ENCODE results near the gene DNER.
"Not testable (repeated sequence)": the region's sequence is repeated elsewhere in the genome, so short reads cannot be mapped to it uniquely, and the experiment has no call there.

The DNER gene

GRCh38 chr2:229514273-229514895, 200.0 kb downstream of the DNER start:
- TF ChIP-seq SPI1 (IDR thresholded peaks at IDR 0.05; ENCODE audit: borderline replicate concordance, low read depth): no peak
- TF ChIP-seq GABPA (IDR thresholded peaks at IDR 0.05; ENCODE audit: low read depth): no peak
- TF ChIP-seq CTCF (IDR thresholded peaks at IDR 0.05; ENCODE audit: insufficient read depth, low read length): no peak
- H3K27ac ChIP-seq (replicated peaks): no peak overlapping the region
- H3K4me3 ChIP-seq (replicated peaks; ENCODE audit: insufficient read depth, low read length): no peak overlapping the region
- DNase-seq (ENCODE audit: low read depth in 1 of 2, low spot score in 1 of 2): no peak
- H3K27me3 ChIP-seq (ENCODE audit: insufficient read depth, poor library complexity, severe bottlenecking): peaks cover 5% of the 10 kb centered on the region

GRCh38 chr2:229511524-229511923, 202.8 kb downstream of the DNER start:
- DNase-seq (ENCODE audit: low read depth in 1 of 2, low spot score in 1 of 2): no peak
- Histone ChIP-seq H3K27me3 (ENCODE audit: insufficient read depth, poor library complexity, severe bottlenecking) (peaks cover 5% of the 10 kb centered on the region), H3K4me3 (replicated peaks; ENCODE audit: insufficient read depth, low read length) (no peak overlapping the region), H3K27ac (replicated peaks) (no peak overlapping the region)
- TF ChIP-seq GABPA (IDR thresholded peaks at IDR 0.05; ENCODE audit: low read depth): no peak
- TF ChIP-seq CTCF (IDR thresholded peaks at IDR 0.05; ENCODE audit: insufficient read depth, low read length): no peak
- TF ChIP-seq POLR2AphosphoS5 (IDR thresholded peaks at IDR 0.05; ENCODE audit: low read depth): no peak
- TF ChIP-seq SPI1 (IDR thresholded peaks at IDR 0.05; ENCODE audit: borderline replicate concordance, low read depth): no peak
- no peak for TF ChIP-seq REST (IDR thresholded peaks at IDR 0.05; ENCODE audit: insufficient replicate concordance, low read depth)

- not testable (repeated sequence) for DNase-seq (ENCODE audit: low read depth in 1 of 2, low spot score in 1 of 2); H3K27ac ChIP-seq (replicated peaks); H3K4me3 ChIP-seq (replicated peaks; ENCODE audit: insufficient read depth, low read length); H3K27me3 ChIP-seq (ENCODE audit: insufficient read depth, poor library complexity, severe bottlenecking)
These were observed 207.7 kb downstream of the DNER start for GRCh38 chr2:229506699-229507098.

- TF ChIP-seq REST (IDR thresholded peaks at IDR 0.05; ENCODE audit: insufficient replicate concordance, low read depth): no peak
- TF ChIP-seq GABPA (IDR thresholded peaks at IDR 0.05; ENCODE audit: low read depth): no peak
- TF ChIP-seq SPI1 (IDR thresholded peaks at IDR 0.05; ENCODE audit: borderline replicate concordance, low read depth): no peak
- no peak for TF ChIP-seq POLR2AphosphoS5 (IDR thresholded peaks at IDR 0.05; ENCODE audit: low read depth)
- TF ChIP-seq CTCF (IDR thresholded peaks at IDR 0.05; ENCODE audit: insufficient read depth, low read length): no peak
- DNase-seq (ENCODE audit: low read depth in 1 of 2, low spot score in 1 of 2): no peak
- Histone ChIP-seq H3K27me3 (ENCODE audit: insufficient read depth, poor library complexity, severe bottlenecking) (no peaks in the 10 kb centered on the region), H3K4me3 (replicated peaks; ENCODE audit: insufficient read depth, low read length) (no peak overlapping the region), H3K27ac (replicated peaks) (no peak overlapping the region)
These were observed 213.1 kb downstream of the DNER start for GRCh38 chr2:229501051-229501794.
